Gastroesophageal sphincter (tissue), 3 donors: ENCODE measurements around the gene TRAPPC14.

ENCODE experiments used
- CTCF ChIP-seq, 4 experiments: fragments of 200-600 bp in 2 of 4; fragments of 450-650 bp in 2 of 4; sonication (generic) in 1 of 4; IDR thresholded peaks; one replicate each; pipeline ENCODE4 v1.5.1; 2017 to 2019; ENCODE audit warnings: antibody characterized with exemption in 4 of 4, mild to moderate bottlenecking in 2 of 4, moderate library complexity in 2 of 4
- EP300 ChIP-seq: sonication (generic); formaldehyde crosslinking; IDR thresholded peaks from one replicate; pipeline ENCODE4 v1.6.1; 2017; ENCODE audit warnings: antibody characterized with exemption, mild to moderate bottlenecking
- POLR2A ChIP-seq, 2 donors: fragments of 450-650 bp; IDR thresholded peaks; one replicate each; pipeline ENCODE4 v1.6.1; 2017; ENCODE audit warnings: antibody characterized with exemption in 2 of 2, mild to moderate bottlenecking in 2 of 2, moderate library complexity in 1 of 2
- POLR2AphosphoS5 ChIP-seq: sonication (generic); formaldehyde crosslinking; IDR thresholded peaks from one replicate; pipeline ENCODE4 v1.6.1; 2017; ENCODE audit warnings: antibody characterized with exemption

- no peak for TF ChIP-seq CTCF (IDR thresholded peaks at IDR 0.05)
- no peak for TF ChIP-seq EP300
- TF ChIP-seq POLR2A (IDR thresholded peaks at IDR 0.05) = no peak
- no peak for TF ChIP-seq POLR2AphosphoS5
Measured at GRCh38 chr7:100185726-100186125, 27.2 kb upstream of the TRAPPC14 start.
